HepG2 (cell line): Measurements from ENCODE around the gene WDR62. TPM values are rescaled to one million over a fixed set of nuclear protein-coding genes. Genes with fewer than 3 reads are reported as not detected.
A peak's percentile ranks its signal among the peaks of the same experiment; 100 is the strongest.

ENCODE experiments used
- ATAC-seq: fragments of 200-7000 bp; cut with Tn5 transposase; 3 replicates; pipeline ENCODE4 v1.9.1; 2020; ENCODE audit warnings: mild to moderate bottlenecking, moderate library complexity
- BruUV-seq: library from RNA; stranded (reverse); fragments of 400-500 nt; replicated peaks from 2 replicates; lab custom pipeline; 2021; lab: Mats Ljungman, UMichigan
- CTCF ChIA-PET: fragments of 300-600 bp; formaldehyde crosslinking; extraction: SDS; loops from one replicate; lab custom pipeline; 2021; ENCODE audit warnings: low total read pairs, inconsistent platforms, low intra/inter-chr PET ratio; lab: Yijun Ruan, JAX
- POLR2A ChIA-PET: fragments of 350-600 bp; sonication (Branson Sonifier 250); formaldehyde crosslinking; loops from one replicate; lab custom pipeline; 2020; ENCODE audit warnings: antibody characterized with exemption, inconsistent platforms; lab: Yijun Ruan, JAX
- DNase-seq: peaks from one replicate; pipeline ENCODE4 v3.0.0-alpha.2; 2015; ENCODE audit warnings: low spot score
- FAIRE-seq: peaks from 3 replicates; lab custom pipeline; 2011; peaks lifted over from hg19 to GRCh38; lab: Jason Lieb, UNC
- H2AFZ ChIP-seq: one replicate; pipeline ENCODE4 v1.6.1; 2011; ENCODE audit warnings: low read length, inconsistent platforms
- H3K27ac ChIP-seq: fragments of 300-600 bp; 3 replicates; pipeline ENCODE4 v1.8.0; 2011; ENCODE audit warnings: mixed run types, mild to moderate bottlenecking, mixed read lengths, low read length, inconsistent platforms; ENCODE audit not compliant: insufficient read depth; ENCODE audit errors: extremely low read length
- H3K27me3 ChIP-seq, 2 experiments: fragments of 200-600 bp in 1 of 2; 2 replicates in 1 of 2; 3 replicates in 1 of 2; pipeline versions ENCODE4 v1.6.0 to v1.8.0; 2011; ENCODE audit warnings: low read length in 2 of 2, mild to moderate bottlenecking in 2 of 2, moderate library complexity in 2 of 2, inconsistent platforms in 1 of 2; ENCODE audit not compliant: insufficient read depth in 2 of 2, control insufficient read depth in 1 of 2
- H3K36me3 ChIP-seq, 2 experiments: fragments of 200-600 bp in 1 of 2; replicated peaks in 1 of 2; 2 replicates in 1 of 2; 3 replicates in 1 of 2; pipeline versions ENCODE4 v1.5.1 to v1.8.0; 2011; ENCODE audit warnings: low read length in 2 of 2, inconsistent platforms in 1 of 2; ENCODE audit not compliant: insufficient read depth in 2 of 2, control insufficient read depth in 1 of 2
- H3K4me1 ChIP-seq: 2 replicates; pipeline ENCODE4 v1.5.1; 2012; ENCODE audit warnings: low read length, inconsistent platforms; ENCODE audit not compliant: insufficient read depth
- H3K4me2 ChIP-seq: 2 replicates; pipeline ENCODE4 v1.6.0; 2011; ENCODE audit warnings: low read depth, low read length, inconsistent platforms
- H3K4me3 ChIP-seq, 3 experiments: fragments of 200-600 bp in 1 of 3; sonication (generic), shearing (Covaris generic) in 1 of 3; replicated peaks in 1 of 3; 2 replicates each; pipeline ENCODE4 v1.5.1; 2011 to 2016; ENCODE audit warnings: low read length in 3 of 3, inconsistent platforms in 2 of 3, low read depth in 2 of 3, mild to moderate bottlenecking in 2 of 3, control low read depth in 1 of 3, mixed read lengths in 1 of 3; ENCODE audit not compliant: insufficient read depth in 1 of 3
- H3K79me2 ChIP-seq: one replicate; pipeline ENCODE4 v1.6.1; 2011; ENCODE audit warnings: low read length, inconsistent platforms; ENCODE audit not compliant: insufficient read depth
- H3K9ac ChIP-seq: 2 replicates; pipeline ENCODE4 v1.6.0; 2011; ENCODE audit warnings: mild to moderate bottlenecking, low read depth, low read length, inconsistent platforms; ENCODE audit not compliant: insufficient read depth
- H3K9me3 ChIP-seq: 2 replicates; pipeline ENCODE4 v1.5.1; 2012; ENCODE audit warnings: mild to moderate bottlenecking, low read length
- H4K20me1 ChIP-seq: 2 replicates; pipeline ENCODE4 v1.6.0; 2011; ENCODE audit warnings: inconsistent platforms, mild to moderate bottlenecking, low read length, moderate library complexity; ENCODE audit not compliant: insufficient read depth
- AGO2 ChIP-seq: fragments of 200-400 bp; formaldehyde crosslinking; optimal IDR thresholded peaks from 2 replicates; pipeline ENCODE3; 2017; ENCODE audit warnings: mild to moderate bottlenecking, low read depth, low read length, moderate library complexity
- FOXK1 ChIP-seq: sonication (generic); formaldehyde crosslinking; IDR thresholded peaks from 2 replicates; pipeline ENCODE4 v1.4.0; 2020; ENCODE audit warnings: low read depth, missing genetic modification reagents, borderline replicate concordance
- RBFOX2 ChIP-seq: fragments of 200-400 bp; formaldehyde crosslinking; IDR thresholded peaks from 2 replicates; pipeline ENCODE4 v1.6.1; 2017; ENCODE audit warnings: low read depth, mild to moderate bottlenecking, low read length
- U2AF1 ChIP-seq: fragments of 200-400 bp; formaldehyde crosslinking; optimal IDR thresholded peaks from 2 replicates; pipeline ENCODE3; 2017; ENCODE audit warnings: mild to moderate bottlenecking, low read depth, low read length
- ZBTB38 ChIP-seq: sonication (generic); formaldehyde crosslinking; IDR thresholded peaks from 2 replicates; pipeline ENCODE4 v1.5.1; 2020; ENCODE audit warnings: mild to moderate bottlenecking, missing genetic modification reagents
- ZNF253 ChIP-seq: sonication (generic); formaldehyde crosslinking; IDR thresholded peaks from 2 replicates; pipeline ENCODE4 v1.8.0; 2022; ENCODE audit warnings: mild to moderate bottlenecking, missing genetic modification reagents, borderline replicate concordance
- ZNF546 ChIP-seq: sonication (generic); formaldehyde crosslinking; conservative IDR thresholded peaks from 2 replicates; pipeline ENCODE4 v1.8.1; 2023; ENCODE audit warnings: mild to moderate bottlenecking, missing genetic modification reagents
- ZNF670 ChIP-seq: sonication (generic); formaldehyde crosslinking; IDR thresholded peaks from 2 replicates; pipeline ENCODE4 v1.8.0; 2022; ENCODE audit warnings: mild to moderate bottlenecking, missing genetic modification reagents, borderline replicate concordance
- WGBS: methylation state at CpG from one replicate; pipeline ENCODE4 v1.1.6; 2017; ENCODE audit warnings: low lambda C conversion rate; 5-methylcytosine and 5-hydroxymethylcytosine counted together
- in situ Hi-C: cut with HindIII; loops from 2 replicates; pipeline ENCODE4 v1.10.0; 2017; ENCODE audit warnings: low pct_unique_long_range_greater_than_20kb; ENCODE audit not compliant: extremely low pct_ligation_motif_present
- intact Hi-C: fragments of 100-400 bp; cut with micrococcal nuclease; formaldehyde crosslinking; loops from one replicate; pipeline ENCODE4 v1.10.0; 2022; ENCODE audit not compliant: unreplicated experiment
- polyA plus RNA-seq, 8 experiments: library from polyadenylated mRNA; depleted of rRNA in 3 of 8; stranded (reverse) in 7 of 8; unstranded in 1 of 8; fragments of >200 nt; fragmentation: Illumina TruSeq in 4 of 8; extraction: Trizol in 4 of 8; gene quantifications; 2 replicates each; pipeline versions ENCODE4 v1.2.1 to v1.2.3, GENCODE V29; 2011 to 2016; ENCODE audit warnings: low read depth in 4 of 8, missing spikeins in 1 of 8, mixed read lengths in 1 of 8; ENCODE audit not compliant: insufficient read depth in 1 of 8
- total RNA-seq, 5 experiments: library from RNA; depleted of rRNA; stranded (reverse); fragments of >200 nt; fragmentation: Illumina TruSeq; extraction: Trizol; gene quantifications; 2 replicates each; pipeline ENCODE4 v1.2.3, GENCODE V29; 2016; ENCODE audit warnings: low read depth in 1 of 5
- TF ChIP-seq, protein P1 (sequence below): sonication (generic); formaldehyde crosslinking; IDR thresholded peaks from 2 replicates; pipeline ENCODE4 v1.4.0; 2020; ENCODE audit warnings: missing genetic modification reagents, mild to moderate bottlenecking, borderline replicate concordance

WDR62 gene
- total and polyA plus RNA-seq, 2 of the 13 experiments (the other 11 are each of a cell fraction or from before 2014, with no cell fraction given): 5.8 to 12.5 TPM

- TF ChIP-seq, protein P1, sequence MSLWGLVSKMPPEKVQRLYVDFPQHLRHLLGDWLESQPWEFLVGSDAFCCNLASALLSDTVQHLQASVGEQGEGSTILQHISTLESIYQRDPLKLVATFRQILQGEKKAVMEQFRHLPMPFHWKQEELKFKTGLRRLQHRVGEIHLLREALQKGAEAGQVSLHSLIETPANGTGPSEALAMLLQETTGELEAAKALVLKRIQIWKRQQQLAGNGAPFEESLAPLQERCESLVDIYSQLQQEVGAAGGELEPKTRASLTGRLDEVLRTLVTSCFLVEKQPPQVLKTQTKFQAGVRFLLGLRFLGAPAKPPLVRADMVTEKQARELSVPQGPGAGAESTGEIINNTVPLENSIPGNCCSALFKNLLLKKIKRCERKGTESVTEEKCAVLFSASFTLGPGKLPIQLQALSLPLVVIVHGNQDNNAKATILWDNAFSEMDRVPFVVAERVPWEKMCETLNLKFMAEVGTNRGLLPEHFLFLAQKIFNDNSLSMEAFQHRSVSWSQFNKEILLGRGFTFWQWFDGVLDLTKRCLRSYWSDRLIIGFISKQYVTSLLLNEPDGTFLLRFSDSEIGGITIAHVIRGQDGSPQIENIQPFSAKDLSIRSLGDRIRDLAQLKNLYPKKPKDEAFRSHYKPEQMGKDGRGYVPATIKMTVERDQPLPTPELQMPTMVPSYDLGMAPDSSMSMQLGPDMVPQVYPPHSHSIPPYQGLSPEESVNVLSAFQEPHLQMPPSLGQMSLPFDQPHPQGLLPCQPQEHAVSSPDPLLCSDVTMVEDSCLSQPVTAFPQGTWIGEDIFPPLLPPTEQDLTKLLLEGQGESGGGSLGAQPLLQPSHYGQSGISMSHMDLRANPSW: no peak
- no peak for TF ChIP-seq ZNF670 (CRISPR knock-in tag)
- no peak for TF ChIP-seq FOXK1
These were observed 66.3 kb downstream of the WDR62 start (continued) for GRCh38 chr19:36120984-36121358.

DNA sequence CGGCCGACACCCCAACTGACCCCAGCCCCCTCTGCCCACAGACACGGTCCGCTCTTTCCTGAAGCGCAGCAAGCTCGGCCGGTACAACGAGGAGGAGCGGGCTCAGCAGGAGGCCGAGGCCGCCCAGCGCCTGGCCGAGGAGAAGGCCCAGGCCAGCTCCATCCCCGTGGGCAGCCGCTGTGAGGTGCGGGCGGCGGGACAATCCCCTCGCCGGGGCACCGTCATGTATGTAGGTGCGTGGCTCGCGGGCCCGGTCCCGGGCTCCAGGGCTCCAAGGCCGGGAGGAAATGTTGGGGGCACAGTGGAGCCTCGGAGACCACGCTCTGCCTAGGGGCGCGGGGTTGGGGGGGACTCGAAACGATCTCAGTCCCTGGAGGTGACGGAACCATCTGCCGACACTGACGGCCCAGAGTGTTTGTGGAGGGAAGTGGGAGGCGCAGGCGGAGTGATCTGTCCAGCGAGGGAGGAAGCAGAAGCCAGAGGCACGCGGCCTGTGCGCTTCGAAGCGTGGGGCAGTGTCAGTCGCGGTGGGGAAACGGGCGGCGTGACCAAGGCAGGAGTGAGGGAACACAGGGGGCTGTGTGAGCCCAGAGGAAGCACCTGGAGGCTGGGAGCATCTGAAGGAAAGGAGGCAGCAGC is 66.9 kb downstream of the WDR62 start:
- CTCF ChIA-PET: no interaction called here
- peaks cover 52% of the 10 kb centered on the region for H3K4me1 ChIP-seq
- H3K27me3 ChIP-seq: no peaks in the 10 kb centered on the region
- TF ChIP-seq U2AF1 (peak; percentile 37), ZNF253 (CRISPR knock-in tag) (peak; percentile 48; the same call in 1 of the 2 replicates), RBFOX2 (peak; percentile 75), ZNF546 (CRISPR knock-in tag) (no peak), ZBTB38 (CRISPR knock-in tag) (peak; percentile 88), AGO2 (peak; percentile 80)
- no peak for FAIRE-seq
- H3K79me2 ChIP-seq: peaks cover 18% of the 10 kb centered on the region
- H2AFZ ChIP-seq: no peak overlapping the region
- peak overlapping the region; percentile 76 for H3K27ac ChIP-seq
- peaks cover 16 to 36% of the 10 kb centered on the region in 2 experiments; a peak in 4 of 5 replicates for H3K36me3 ChIP-seq
- BruUV-seq: no TSS peak
- peak overlapping the region; percentile 91; the same call in 1 of the 2 replicates for H3K4me2 ChIP-seq
- peak overlapping the region in 2 of 3 experiments; percentile 23 to 77; a peak in 2 of 6 replicates for H3K4me3 ChIP-seq
- no peaks in the 10 kb centered on the region for H3K9me3 ChIP-seq
- POLR2A ChIA-PET: interaction anchor here (2.9 kb wide), 1 partner anchor 19 kb away, joined by 14 read pairs; the partner anchor contains the start of gene CAPNS1
- no peaks in the 10 kb centered on the region for H4K20me1 ChIP-seq
- in situ Hi-C loops (no loop called here), intact Hi-C loops (loop anchor here (2.0 to 10.0 kb wide), 2 partner anchors 61 to 373 kb away; no protein-coding TSS in a partner anchor)
- peak overlapping the region; percentile 63; the same call in 1 of the 2 replicates for H3K9ac ChIP-seq
- DNase-seq: no peak
- 92% methylated on average over 36 of the region's 49 CpGs for WGBS
- ATAC-seq: no peak
